GM19238 (cell line): ENCODE data around the gene KIAA1191.
"Not testable (repeated sequence)": the region's sequence is repeated elsewhere in the genome, so short reads cannot be mapped to it uniquely, and the experiment has no call there.

Experiments
- DNase-seq: peaks from one replicate; pipeline ENCODE4 v3.0.0; 2011; ENCODE audit warnings: low spot score; ENCODE audit not compliant: insufficient read length

The KIAA1191 gene

DNA sequence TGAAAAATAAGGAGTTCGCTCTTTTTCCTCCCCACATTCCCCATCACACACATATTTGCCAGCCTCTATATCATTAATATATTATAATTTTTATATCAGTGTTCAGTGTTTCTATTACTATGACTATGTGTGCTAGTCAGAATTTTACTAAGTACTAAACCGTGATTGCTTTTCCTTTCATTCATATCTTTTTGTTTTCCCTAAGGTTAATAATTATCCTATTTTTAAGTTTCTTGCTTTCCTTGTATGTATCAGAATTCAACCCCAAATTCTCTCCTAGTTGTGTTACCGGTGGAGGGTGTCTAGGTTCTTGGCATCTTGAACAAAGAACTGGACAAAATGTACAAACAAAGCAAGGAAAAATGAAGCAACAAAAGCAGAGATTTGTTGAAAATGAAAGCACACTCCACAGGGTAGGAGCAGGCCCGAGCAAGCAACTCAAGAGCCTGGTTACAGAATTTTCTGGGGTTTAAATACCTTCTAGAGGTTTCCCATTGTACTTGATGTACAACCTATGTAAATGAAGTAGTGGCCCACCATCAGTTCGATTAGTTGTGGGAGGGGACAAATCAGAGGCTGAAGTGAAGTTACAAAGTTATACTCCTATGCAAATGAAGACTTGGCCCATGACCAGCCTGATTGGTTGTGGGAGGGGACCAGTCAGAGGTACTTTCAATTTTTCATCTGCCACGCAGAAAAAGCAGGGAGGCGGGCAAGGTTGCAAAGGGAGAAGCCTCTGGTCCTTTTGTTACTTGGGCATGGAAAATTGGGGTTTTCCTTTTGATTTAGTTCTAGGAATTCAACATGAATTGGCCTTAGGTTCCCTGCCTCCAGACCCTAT is 43.8 kb downstream of the KIAA1191 start:
- no peak for DNase-seq

DNA sequence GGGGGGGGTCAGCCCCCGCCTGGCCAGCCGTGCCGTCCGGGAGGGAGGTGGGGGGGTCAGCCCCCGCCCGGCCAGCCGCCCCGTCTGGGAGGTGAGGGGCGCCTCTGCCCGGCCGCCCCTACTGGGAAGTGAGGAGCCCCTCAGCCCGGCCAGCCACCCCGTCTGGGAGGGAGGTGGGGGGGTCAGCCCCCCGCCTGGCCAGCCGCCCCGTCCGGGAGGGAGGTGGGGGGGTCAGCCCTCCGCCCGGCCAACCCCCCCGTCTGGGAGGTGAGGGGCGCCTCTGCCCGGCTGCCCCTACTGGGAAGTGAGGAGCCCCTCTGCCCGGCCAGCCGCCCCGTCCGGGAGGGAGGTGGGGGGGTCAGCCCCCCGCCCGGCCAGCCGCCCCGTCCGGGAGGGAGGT is 56.2 kb downstream of the KIAA1191 start:
- not testable (repeated sequence) for DNase-seq
